ENCODE results near the gene TMEM89. TPM values are rescaled to one million over a fixed set of nuclear protein-coding genes. Genes with fewer than 3 reads are reported as not detected.
A peak's percentile ranks its signal among the peaks of the same experiment; 100 is the strongest.

The TMEM89 gene
- total and polyA plus RNA-seq, 2 donors (not counting 1 experiment from before 2014, with no cell fraction given): not detected

DNA sequence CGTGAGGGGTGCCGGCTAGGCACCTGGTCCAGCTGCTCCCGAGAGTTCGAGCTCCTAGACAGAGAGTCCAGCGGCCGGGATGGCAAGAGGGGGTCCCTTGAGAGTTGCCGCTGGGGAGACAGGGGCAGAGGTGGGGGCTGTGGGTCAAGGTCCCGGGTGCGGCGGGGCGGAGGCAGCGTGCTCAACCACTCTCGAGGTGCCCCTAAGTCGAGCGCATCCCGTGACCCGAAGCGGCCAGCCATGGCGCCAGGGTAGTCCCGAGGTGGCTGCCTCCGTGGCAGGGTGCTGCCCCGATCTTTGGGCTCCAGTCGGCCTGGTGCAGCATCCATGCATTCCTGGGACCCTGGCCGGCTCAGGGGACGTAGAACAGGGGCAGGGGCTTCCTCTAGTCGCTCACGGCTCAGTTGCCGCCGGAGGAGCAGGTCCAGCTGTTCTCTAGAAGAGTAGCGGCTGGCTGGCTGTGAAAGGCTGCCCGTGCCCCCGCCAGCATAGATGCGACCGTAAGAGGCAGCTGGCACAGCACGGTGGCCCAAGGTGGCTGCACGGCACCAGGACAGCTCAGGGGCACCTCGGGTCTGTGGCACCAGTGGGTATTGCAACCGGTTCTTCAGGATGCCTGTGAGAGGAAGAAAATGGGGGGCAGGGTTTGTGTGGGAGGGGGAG lies 18.5 kb upstream of the TMEM89 start:
- no peak overlapping the region for H3K27ac Mint-ChIP-seq
- no peak for ATAC-seq (ENCODE audit: low read depth)
- Histone ChIP-seq H3K36me3 (replicated peaks in 1 of 2; ENCODE audit: control extremely low read depth in 1 of 2, control insufficient read depth in 1 of 2, extremely low read depth in 1 of 2, insufficient read depth in 2 of 2, low read length in 1 of 2) (no peaks in the 10 kb centered on the region), H3K9ac (ENCODE audit: low read length) (no peak overlapping the region), H3K4me1 (ENCODE audit: control insufficient read depth in 2 of 2, insufficient read depth in 2 of 2, low read length in 2 of 2) (peaks cover 6 to 11% of the 10 kb centered on the region in 2 donors), H3K27me3 (replicated peaks in 1 of 4; ENCODE audit: control extremely low read depth in 1 of 4, control insufficient read depth in 3 of 4, insufficient read depth in 4 of 4, low read length in 3 of 4) (peaks cover 0 to 11% (median 0%) of the 10 kb centered on the region in 4 experiments), H3K9me3 (ENCODE audit: control extremely low read depth in 1 of 3, control insufficient read depth in 2 of 3, insufficient read depth in 1 of 3, low read length in 2 of 3) (no peaks in the 10 kb centered on the region), H3K79me2 (ENCODE audit: control insufficient read depth, insufficient read depth, low read length) (no peaks in the 10 kb centered on the region), H3K4me3 (ENCODE audit: control extremely low read depth in 1 of 5, extremely low read depth in 1 of 5, insufficient read depth in 1 of 5, low read depth in 2 of 5, low read length in 4 of 5) (no peak overlapping the region), H4K20me1 (ENCODE audit: control insufficient read depth, insufficient read depth, low read length, poor library complexity, severe bottlenecking) (no peaks in the 10 kb centered on the region), H3K27ac (ENCODE audit: low read length in 2 of 2) (no peak overlapping the region), H2AFZ (ENCODE audit: insufficient read depth, low read depth, low read length, poor library complexity, severe bottlenecking) (no peak overlapping the region), H3K4me2 (replicated peaks; ENCODE audit: low read depth, low read length, poor library complexity, severe bottlenecking) (no peak overlapping the region)
- peaks cover 7% of the 10 kb centered on the region for H3K4me1 Mint-ChIP-seq
- TF ChIP-seq EZH2 (IDR thresholded peaks at IDR 0.05; ENCODE audit: borderline replicate concordance, insufficient read depth, low read depth, low read length, poor library complexity, severe bottlenecking): no peak
- TF ChIP-seq, protein P1, sequence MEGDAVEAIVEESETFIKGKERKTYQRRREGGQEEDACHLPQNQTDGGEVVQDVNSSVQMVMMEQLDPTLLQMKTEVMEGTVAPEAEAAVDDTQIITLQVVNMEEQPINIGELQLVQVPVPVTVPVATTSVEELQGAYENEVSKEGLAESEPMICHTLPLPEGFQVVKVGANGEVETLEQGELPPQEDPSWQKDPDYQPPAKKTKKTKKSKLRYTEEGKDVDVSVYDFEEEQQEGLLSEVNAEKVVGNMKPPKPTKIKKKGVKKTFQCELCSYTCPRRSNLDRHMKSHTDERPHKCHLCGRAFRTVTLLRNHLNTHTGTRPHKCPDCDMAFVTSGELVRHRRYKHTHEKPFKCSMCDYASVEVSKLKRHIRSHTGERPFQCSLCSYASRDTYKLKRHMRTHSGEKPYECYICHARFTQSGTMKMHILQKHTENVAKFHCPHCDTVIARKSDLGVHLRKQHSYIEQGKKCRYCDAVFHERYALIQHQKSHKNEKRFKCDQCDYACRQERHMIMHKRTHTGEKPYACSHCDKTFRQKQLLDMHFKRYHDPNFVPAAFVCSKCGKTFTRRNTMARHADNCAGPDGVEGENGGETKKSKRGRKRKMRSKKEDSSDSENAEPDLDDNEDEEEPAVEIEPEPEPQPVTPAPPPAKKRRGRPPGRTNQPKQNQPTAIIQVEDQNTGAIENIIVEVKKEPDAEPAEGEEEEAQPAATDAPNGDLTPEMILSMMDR (IDR thresholded peaks at IDR 0.05): no peak
- no peaks in the 10 kb centered on the region for H3K27me3 Mint-ChIP-seq
- intact Hi-C loops (cut with micrococcal nuclease): no loop called here
- 94% methylated on average over 38 of the region's 38 CpGs for WGBS (ENCODE audit: insufficient coverage)
- CTCF ChIA-PET: no interaction called here
- no peaks in the 10 kb centered on the region for H3K9me3 Mint-ChIP-seq (ENCODE audit: insufficient read depth)
- DNase-seq: no peak
- no peak overlapping the region for H3K4me3 Mint-ChIP-seq
- POLR2A ChIA-PET: no interaction called here

- Histone ChIP-seq H3K4me1 (ENCODE audit: control insufficient read depth in 2 of 2, insufficient read depth in 2 of 2, low read length in 2 of 2) (peaks cover 11 to 17% of the 10 kb centered on the region in 2 donors), H3K9me3 (ENCODE audit: control extremely low read depth in 1 of 3, control insufficient read depth in 2 of 3, insufficient read depth in 1 of 3, low read length in 2 of 3) (no peaks in the 10 kb centered on the region), H3K9ac (ENCODE audit: low read length) (no peak overlapping the region), H3K4me2 (replicated peaks; ENCODE audit: low read depth, low read length, poor library complexity, severe bottlenecking) (no peak overlapping the region), H2AFZ (ENCODE audit: insufficient read depth, low read depth, low read length, poor library complexity, severe bottlenecking) (no peak overlapping the region), H3K27ac (ENCODE audit: low read length in 2 of 2) (no peak overlapping the region), H3K4me3 (ENCODE audit: control extremely low read depth in 1 of 5, extremely low read depth in 1 of 5, insufficient read depth in 1 of 5, low read depth in 2 of 5, low read length in 4 of 5) (no peak overlapping the region), H3K79me2 (ENCODE audit: control insufficient read depth, insufficient read depth, low read length) (no peaks in the 10 kb centered on the region), H4K20me1 (ENCODE audit: control insufficient read depth, insufficient read depth, low read length, poor library complexity, severe bottlenecking) (no peaks in the 10 kb centered on the region), H3K36me3 (replicated peaks in 1 of 2; ENCODE audit: control extremely low read depth in 1 of 2, control insufficient read depth in 1 of 2, extremely low read depth in 1 of 2, insufficient read depth in 2 of 2, low read length in 1 of 2) (no peaks in the 10 kb centered on the region), H3K27me3 (replicated peaks in 1 of 4; ENCODE audit: control extremely low read depth in 1 of 4, control insufficient read depth in 3 of 4, insufficient read depth in 4 of 4, low read length in 3 of 4) (peaks cover 0 to 10% (median 0%) of the 10 kb centered on the region in 4 experiments)
- Mint-ChIP-seq H3K27me3 (no peaks in the 10 kb centered on the region), H3K27ac (no peak overlapping the region), H3K9me3 (ENCODE audit: insufficient read depth) (no peaks in the 10 kb centered on the region), H3K4me1 (peaks cover 13% of the 10 kb centered on the region), H3K4me3 (peak overlapping the region; percentile 89)
- intact Hi-C loops (cut with micrococcal nuclease): no loop called here
- TF ChIP-seq EZH2 (IDR thresholded peaks at IDR 0.05; ENCODE audit: borderline replicate concordance, insufficient read depth, low read depth, low read length, poor library complexity, severe bottlenecking): no peak
- TF ChIP-seq, protein P1 (IDR thresholded peaks at IDR 0.05): no peak
- ChIA-PET CTCF (no interaction called here), POLR2A (no interaction called here)
- no peak for DNase-seq
- ATAC-seq (ENCODE audit: low read depth): no peak
- WGBS (ENCODE audit: insufficient coverage): 100% methylated on average over 6 of the region's 6 CpGs
Measured at GRCh38 chr3:48637305-48637704, 15.7 kb upstream of the TMEM89 start.
